Prostate gland (tissue), 2 donors: ENCODE results near the gene ITGAL.

Experiments used
- POLR2A ChIP-seq: fragments of 450-650 bp; IDR thresholded peaks from one replicate; pipeline ENCODE4 v1.6.1; 2016; ENCODE audit warnings: antibody characterized with exemption, mild to moderate bottlenecking
- POLR2AphosphoS5 ChIP-seq: sonication (generic); formaldehyde crosslinking; IDR thresholded peaks from one replicate; pipeline ENCODE4 v1.6.1; 2017; ENCODE audit warnings: antibody characterized with exemption
- TF ChIP-seq, protein P1 (sequence below), 4 experiments: fragments of 200-600 bp in 2 of 4; fragments of 450-650 bp in 2 of 4; sonication (generic) in 2 of 4; IDR thresholded peaks; 1 replicate in 3 of 4; 2 replicates in 1 of 4; pipeline ENCODE4 v1.5.1; 2016 to 2019; ENCODE audit warnings: antibody characterized with exemption in 4 of 4, mild to moderate bottlenecking in 2 of 4, moderate library complexity in 2 of 4

DNA sequence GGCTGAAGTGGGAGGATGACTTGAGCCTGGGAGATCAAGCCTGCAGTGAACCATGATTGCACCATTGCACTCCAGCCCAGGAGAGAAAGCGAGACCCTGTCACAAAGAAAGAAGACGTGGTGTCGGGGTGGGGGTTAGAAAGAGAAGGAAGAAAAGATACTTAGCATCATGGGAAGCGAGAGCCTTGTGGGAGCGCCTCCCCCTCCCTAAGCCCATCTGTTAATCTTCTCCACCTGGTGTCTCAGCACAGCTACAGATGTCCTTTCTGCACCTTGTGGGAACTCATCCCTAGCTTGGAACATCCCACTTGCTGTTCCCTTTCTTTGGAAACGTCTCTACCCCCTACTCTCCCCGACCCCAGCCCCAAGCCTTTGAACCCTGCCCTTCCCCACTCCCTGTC, 93.0 kb downstream of the ITGAL start:
- TF ChIP-seq POLR2A = no peak
- TF ChIP-seq, protein P1, sequence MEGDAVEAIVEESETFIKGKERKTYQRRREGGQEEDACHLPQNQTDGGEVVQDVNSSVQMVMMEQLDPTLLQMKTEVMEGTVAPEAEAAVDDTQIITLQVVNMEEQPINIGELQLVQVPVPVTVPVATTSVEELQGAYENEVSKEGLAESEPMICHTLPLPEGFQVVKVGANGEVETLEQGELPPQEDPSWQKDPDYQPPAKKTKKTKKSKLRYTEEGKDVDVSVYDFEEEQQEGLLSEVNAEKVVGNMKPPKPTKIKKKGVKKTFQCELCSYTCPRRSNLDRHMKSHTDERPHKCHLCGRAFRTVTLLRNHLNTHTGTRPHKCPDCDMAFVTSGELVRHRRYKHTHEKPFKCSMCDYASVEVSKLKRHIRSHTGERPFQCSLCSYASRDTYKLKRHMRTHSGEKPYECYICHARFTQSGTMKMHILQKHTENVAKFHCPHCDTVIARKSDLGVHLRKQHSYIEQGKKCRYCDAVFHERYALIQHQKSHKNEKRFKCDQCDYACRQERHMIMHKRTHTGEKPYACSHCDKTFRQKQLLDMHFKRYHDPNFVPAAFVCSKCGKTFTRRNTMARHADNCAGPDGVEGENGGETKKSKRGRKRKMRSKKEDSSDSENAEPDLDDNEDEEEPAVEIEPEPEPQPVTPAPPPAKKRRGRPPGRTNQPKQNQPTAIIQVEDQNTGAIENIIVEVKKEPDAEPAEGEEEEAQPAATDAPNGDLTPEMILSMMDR (IDR thresholded peaks at IDR 0.05) = no peak
- TF ChIP-seq POLR2AphosphoS5 = no peak
